Neural cell (in vitro differentiated cells): ENCODE data around the gene MCM7.

Experiments
- EZH2 ChIP-seq: fragments of 200-600, 300-800 bp; shearing (Covaris generic), sonication (generic); IDR thresholded peaks from 2 replicates; pipeline ENCODE4 v1.6.1; 2014; ENCODE audit warnings: antibody characterized with exemption, low read length, borderline replicate concordance, mild to moderate bottlenecking; ENCODE audit not compliant: insufficient read depth, poor library complexity, severe bottlenecking
- POLR2AphosphoS5 ChIP-seq: IDR thresholded peaks from 2 replicates; pipeline ENCODE4 v1.6.1; 2012
- RAD21 ChIP-seq: fragments of 450-650 bp; conservative IDR thresholded peaks from 2 replicates; pipeline ENCODE4 v1.6.1; 2014; ENCODE audit warnings: antibody characterized with exemption, mild to moderate bottlenecking, moderate library complexity
- TAF1 ChIP-seq: IDR thresholded peaks from 2 replicates; pipeline ENCODE4 v1.6.1; 2012; ENCODE audit warnings: low read depth
- TF ChIP-seq, protein P1 (sequence below): IDR thresholded peaks from 2 replicates; pipeline ENCODE4 v1.6.1; 2012; ENCODE audit warnings: borderline replicate concordance
- TF ChIP-seq, protein P2 (sequence below): fragments of 450-650 bp; IDR thresholded peaks from 2 replicates; pipeline ENCODE4 v1.5.1; 2014; ENCODE audit warnings: antibody characterized with exemption, mild to moderate bottlenecking, moderate library complexity; ENCODE audit not compliant: poor library complexity, severe bottlenecking

GRCh38 chr7:100142461-100142860, 41.3 kb upstream of the MCM7 start:
- TF ChIP-seq, protein P1, sequence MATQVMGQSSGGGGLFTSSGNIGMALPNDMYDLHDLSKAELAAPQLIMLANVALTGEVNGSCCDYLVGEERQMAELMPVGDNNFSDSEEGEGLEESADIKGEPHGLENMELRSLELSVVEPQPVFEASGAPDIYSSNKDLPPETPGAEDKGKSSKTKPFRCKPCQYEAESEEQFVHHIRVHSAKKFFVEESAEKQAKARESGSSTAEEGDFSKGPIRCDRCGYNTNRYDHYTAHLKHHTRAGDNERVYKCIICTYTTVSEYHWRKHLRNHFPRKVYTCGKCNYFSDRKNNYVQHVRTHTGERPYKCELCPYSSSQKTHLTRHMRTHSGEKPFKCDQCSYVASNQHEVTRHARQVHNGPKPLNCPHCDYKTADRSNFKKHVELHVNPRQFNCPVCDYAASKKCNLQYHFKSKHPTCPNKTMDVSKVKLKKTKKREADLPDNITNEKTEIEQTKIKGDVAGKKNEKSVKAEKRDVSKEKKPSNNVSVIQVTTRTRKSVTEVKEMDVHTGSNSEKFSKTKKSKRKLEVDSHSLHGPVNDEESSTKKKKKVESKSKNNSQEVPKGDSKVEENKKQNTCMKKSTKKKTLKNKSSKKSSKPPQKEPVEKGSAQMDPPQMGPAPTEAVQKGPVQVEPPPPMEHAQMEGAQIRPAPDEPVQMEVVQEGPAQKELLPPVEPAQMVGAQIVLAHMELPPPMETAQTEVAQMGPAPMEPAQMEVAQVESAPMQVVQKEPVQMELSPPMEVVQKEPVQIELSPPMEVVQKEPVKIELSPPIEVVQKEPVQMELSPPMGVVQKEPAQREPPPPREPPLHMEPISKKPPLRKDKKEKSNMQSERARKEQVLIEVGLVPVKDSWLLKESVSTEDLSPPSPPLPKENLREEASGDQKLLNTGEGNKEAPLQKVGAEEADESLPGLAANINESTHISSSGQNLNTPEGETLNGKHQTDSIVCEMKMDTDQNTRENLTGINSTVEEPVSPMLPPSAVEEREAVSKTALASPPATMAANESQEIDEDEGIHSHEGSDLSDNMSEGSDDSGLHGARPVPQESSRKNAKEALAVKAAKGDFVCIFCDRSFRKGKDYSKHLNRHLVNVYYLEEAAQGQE = no peak
- TF ChIP-seq, protein P2, sequence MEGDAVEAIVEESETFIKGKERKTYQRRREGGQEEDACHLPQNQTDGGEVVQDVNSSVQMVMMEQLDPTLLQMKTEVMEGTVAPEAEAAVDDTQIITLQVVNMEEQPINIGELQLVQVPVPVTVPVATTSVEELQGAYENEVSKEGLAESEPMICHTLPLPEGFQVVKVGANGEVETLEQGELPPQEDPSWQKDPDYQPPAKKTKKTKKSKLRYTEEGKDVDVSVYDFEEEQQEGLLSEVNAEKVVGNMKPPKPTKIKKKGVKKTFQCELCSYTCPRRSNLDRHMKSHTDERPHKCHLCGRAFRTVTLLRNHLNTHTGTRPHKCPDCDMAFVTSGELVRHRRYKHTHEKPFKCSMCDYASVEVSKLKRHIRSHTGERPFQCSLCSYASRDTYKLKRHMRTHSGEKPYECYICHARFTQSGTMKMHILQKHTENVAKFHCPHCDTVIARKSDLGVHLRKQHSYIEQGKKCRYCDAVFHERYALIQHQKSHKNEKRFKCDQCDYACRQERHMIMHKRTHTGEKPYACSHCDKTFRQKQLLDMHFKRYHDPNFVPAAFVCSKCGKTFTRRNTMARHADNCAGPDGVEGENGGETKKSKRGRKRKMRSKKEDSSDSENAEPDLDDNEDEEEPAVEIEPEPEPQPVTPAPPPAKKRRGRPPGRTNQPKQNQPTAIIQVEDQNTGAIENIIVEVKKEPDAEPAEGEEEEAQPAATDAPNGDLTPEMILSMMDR = no peak
- TF ChIP-seq EZH2 (no peak), RAD21 (no peak), POLR2AphosphoS5 (no peak), TAF1 (no peak)
